Trophoblast cell (in vitro differentiated cells and primary cell): ENCODE measurements around the gene SERPINA1.

Experiments
- DNase-seq, 2 donors: peaks; one replicate each; pipeline ENCODE4 v3.0.0-alpha.2; 2016
- H2AFZ ChIP-seq: 2 replicates; pipeline ENCODE4 v1.6.1; 2013; ENCODE audit warnings: low read length, moderate library complexity, mild to moderate bottlenecking; ENCODE audit not compliant: insufficient read depth, poor library complexity
- H2AK5ac ChIP-seq: 2 replicates; pipeline ENCODE4 v1.6.1; 2013; ENCODE audit warnings: mild to moderate bottlenecking, low read length
- H2BK120ac ChIP-seq: 2 replicates; pipeline ENCODE4 v1.6.1; 2013; ENCODE audit warnings: low read length, mild to moderate bottlenecking, moderate library complexity; ENCODE audit not compliant: insufficient read depth, poor library complexity
- H2BK12ac ChIP-seq: 2 replicates; pipeline ENCODE4 v1.6.1; 2013; ENCODE audit warnings: mild to moderate bottlenecking, low read length, moderate library complexity
- H2BK5ac ChIP-seq: 2 replicates; pipeline ENCODE4 v1.6.1; 2013; ENCODE audit warnings: low read length, low read depth, moderate library complexity, mild to moderate bottlenecking; ENCODE audit not compliant: poor library complexity
- H3K14ac ChIP-seq: 2 replicates; pipeline ENCODE4 v1.6.1; 2013; ENCODE audit warnings: mild to moderate bottlenecking, low read length
- H3K18ac ChIP-seq: 2 replicates; pipeline ENCODE4 v1.6.1; 2013; ENCODE audit warnings: mild to moderate bottlenecking, low read length
- H3K23ac ChIP-seq: 2 replicates; pipeline ENCODE4 v1.6.1; 2013; ENCODE audit warnings: low read length
- H3K27ac ChIP-seq: 2 replicates; pipeline ENCODE4 v1.5.1; 2013; ENCODE audit warnings: low read depth, mild to moderate bottlenecking, inconsistent platforms, low read length, moderate library complexity
- H3K27me3 ChIP-seq: 2 replicates; pipeline ENCODE4 v1.6.1; 2013; ENCODE audit warnings: inconsistent platforms, mild to moderate bottlenecking, low read length, moderate library complexity; ENCODE audit not compliant: insufficient read depth
- H3K36me3 ChIP-seq, 2 experiments: 1 replicate in 1 of 2; 2 replicates in 1 of 2; pipeline ENCODE4 v1.6.1; 2013; ENCODE audit warnings: low read length in 2 of 2, mild to moderate bottlenecking in 2 of 2, moderate library complexity in 1 of 2; ENCODE audit not compliant: insufficient read depth in 2 of 2, control insufficient read depth in 1 of 2
- H3K4ac ChIP-seq: 2 replicates; pipeline ENCODE4 v1.6.1; 2013; ENCODE audit warnings: low read depth, mild to moderate bottlenecking, low read length, moderate library complexity
- H3K4me1 ChIP-seq, 2 experiments: 1 replicate in 1 of 2; 2 replicates in 1 of 2; pipeline ENCODE4 v1.6.1; 2013; ENCODE audit warnings: low read length in 2 of 2, mild to moderate bottlenecking in 2 of 2, moderate library complexity in 1 of 2; ENCODE audit not compliant: insufficient read depth in 2 of 2, control insufficient read depth in 1 of 2
- H3K4me2 ChIP-seq: 2 replicates; pipeline ENCODE4 v1.6.1; 2013; ENCODE audit warnings: inconsistent platforms, mild to moderate bottlenecking, low read length, moderate library complexity
- H3K4me3 ChIP-seq: 2 replicates; pipeline ENCODE4 v1.5.1; 2013; ENCODE audit warnings: mild to moderate bottlenecking, low read depth, low read length, inconsistent platforms
- H3K79me1 ChIP-seq: one replicate; pipeline ENCODE4 v1.6.1; 2013; ENCODE audit warnings: low read length
- H3K79me2 ChIP-seq: 2 replicates; pipeline ENCODE4 v1.6.1; 2013; ENCODE audit warnings: low read length, mild to moderate bottlenecking; ENCODE audit not compliant: control insufficient read depth, insufficient read depth, poor library complexity
- H3K9ac ChIP-seq: 2 replicates; pipeline ENCODE4 v1.6.1; 2013; ENCODE audit warnings: mild to moderate bottlenecking, low read length
- H3K9me3 ChIP-seq: 2 replicates; pipeline ENCODE4 v1.6.1; 2013; ENCODE audit warnings: low read depth, mild to moderate bottlenecking, control low read depth, inconsistent platforms, low read length; ENCODE audit not compliant: insufficient read depth
- H4K12ac ChIP-seq: 2 replicates; pipeline ENCODE4 v1.6.1; 2013; ENCODE audit warnings: low read depth, mild to moderate bottlenecking, low read length, moderate library complexity
- H4K8ac ChIP-seq: 2 replicates; pipeline ENCODE4 v1.6.1; 2013; ENCODE audit warnings: low read depth, mild to moderate bottlenecking, low read length, moderate library complexity
- H4K91ac ChIP-seq: one replicate; pipeline ENCODE4 v1.6.1; 2013; ENCODE audit warnings: low read depth, mild to moderate bottlenecking, low read length, moderate library complexity
- WGBS: extraction: QIAGEN DNeasy Blood & Tissue Kit; methylation state at CpG from one replicate; pipeline ENCODE4 v1.1.7; 2013; ENCODE audit warnings: missing lambda C conversion rate; ENCODE audit not compliant: insufficient read length, insufficient coverage; ENCODE audit errors: extremely low coverage; 5-methylcytosine and 5-hydroxymethylcytosine counted together

SERPINA1 gene

GRCh38 chr14:94385553-94386057 lies 2.8 kb downstream of the SERPINA1 start:
- H2BK12ac ChIP-seq = no peak overlapping the region
- no peaks in the 10 kb centered on the region for H3K9me3 ChIP-seq
- no peak overlapping the region for H3K9ac ChIP-seq
- no peak overlapping the region for H3K4me2 ChIP-seq
- H3K14ac ChIP-seq = no peak overlapping the region
- H3K4me1 ChIP-seq = no peaks in the 10 kb centered on the region
- H4K91ac ChIP-seq = no peak overlapping the region
- H3K18ac ChIP-seq = no peak overlapping the region
- no peak overlapping the region for H2AK5ac ChIP-seq
- H4K12ac ChIP-seq = no peak overlapping the region
- no peak overlapping the region for H2AFZ ChIP-seq
- no peaks in the 10 kb centered on the region for H3K79me2 ChIP-seq
- H3K36me3 ChIP-seq = no peaks in the 10 kb centered on the region
- DNase-seq = no peak
- no peaks in the 10 kb centered on the region for H3K79me1 ChIP-seq
- H3K4ac ChIP-seq = no peak overlapping the region
- H4K8ac ChIP-seq = no peak overlapping the region
- H3K4me3 ChIP-seq = no peak overlapping the region
- H3K27ac ChIP-seq = no peak overlapping the region
- WGBS = no CpG with 5 or more reads among the region's 3 CpGs
- no peak overlapping the region for H2BK5ac ChIP-seq
- H3K27me3 ChIP-seq = no peaks in the 10 kb centered on the region
- H3K23ac ChIP-seq = no peak overlapping the region
- H2BK120ac ChIP-seq = no peak overlapping the region

GRCh38 chr14:94384342-94384741 lies 4.1 kb downstream of the SERPINA1 start:
- Histone ChIP-seq H4K8ac (no peak overlapping the region), H3K18ac (no peak overlapping the region), H3K36me3 (no peaks in the 10 kb centered on the region), H3K4me3 (no peak overlapping the region), H2BK5ac (no peak overlapping the region), H2AFZ (no peak overlapping the region), H4K12ac (no peak overlapping the region), H3K9me3 (no peaks in the 10 kb centered on the region), H3K27me3 (no peaks in the 10 kb centered on the region), H3K4me1 (no peaks in the 10 kb centered on the region), H3K27ac (no peak overlapping the region), H3K79me1 (no peaks in the 10 kb centered on the region), H3K23ac (no peak overlapping the region), H3K14ac (no peak overlapping the region), H3K4me2 (no peak overlapping the region), H3K79me2 (no peaks in the 10 kb centered on the region), H2BK120ac (no peak overlapping the region), H2BK12ac (no peak overlapping the region), H3K9ac (no peak overlapping the region), H3K4ac (no peak overlapping the region), H2AK5ac (no peak overlapping the region), H4K91ac (no peak overlapping the region)
- WGBS = no CpG with 5 or more reads among the region's 7 CpGs
- DNase-seq = no peak

GRCh38 chr14:94383777-94384176 lies 4.6 kb downstream of the SERPINA1 start:
- Histone ChIP-seq H3K27me3 (no peaks in the 10 kb centered on the region), H3K36me3 (no peaks in the 10 kb centered on the region), H4K12ac (no peak overlapping the region), H3K4me2 (no peak overlapping the region), H4K8ac (no peak overlapping the region), H3K79me2 (no peaks in the 10 kb centered on the region), H3K4me1 (no peaks in the 10 kb centered on the region), H3K27ac (no peak overlapping the region), H3K14ac (no peak overlapping the region), H3K79me1 (no peaks in the 10 kb centered on the region), H2AK5ac (no peak overlapping the region), H2BK12ac (no peak overlapping the region), H3K4ac (no peak overlapping the region), H3K23ac (no peak overlapping the region), H2AFZ (no peak overlapping the region), H3K9ac (no peak overlapping the region), H3K9me3 (no peaks in the 10 kb centered on the region), H3K4me3 (no peak overlapping the region), H3K18ac (no peak overlapping the region), H2BK120ac (no peak overlapping the region), H4K91ac (no peak overlapping the region), H2BK5ac (no peak overlapping the region)
- no CpG with 5 or more reads among the region's 3 CpGs for WGBS
- no peak for DNase-seq

- H3K4ac ChIP-seq = no peak overlapping the region
- no peak overlapping the region for H2AK5ac ChIP-seq
- no peaks in the 10 kb centered on the region for H3K79me2 ChIP-seq
- H2BK120ac ChIP-seq = no peak overlapping the region
- H4K12ac ChIP-seq = no peak overlapping the region
- H3K23ac ChIP-seq = no peak overlapping the region
- no CpG with 5 or more reads among the region's 18 CpGs for WGBS
- H3K18ac ChIP-seq = no peak overlapping the region
- no peak overlapping the region for H2AFZ ChIP-seq
- H4K8ac ChIP-seq = no peak overlapping the region
- no peak overlapping the region for H2BK5ac ChIP-seq
- H3K79me1 ChIP-seq = no peaks in the 10 kb centered on the region
- no peaks in the 10 kb centered on the region for H3K36me3 ChIP-seq
- H3K9me3 ChIP-seq = no peaks in the 10 kb centered on the region
- H3K9ac ChIP-seq = no peak overlapping the region
- H3K4me3 ChIP-seq = peak overlapping the region; percentile 18
- no peak overlapping the region for H4K91ac ChIP-seq
- H3K27ac ChIP-seq = no peak overlapping the region
- no peak overlapping the region for H3K4me2 ChIP-seq
- no peaks in the 10 kb centered on the region for H3K27me3 ChIP-seq
- H3K4me1 ChIP-seq = no peaks in the 10 kb centered on the region
- no peak for DNase-seq
- H3K14ac ChIP-seq = no peak overlapping the region
- no peak overlapping the region for H2BK12ac ChIP-seq
Measured at GRCh38 chr14:94382716-94383596, 5.4 kb downstream of the SERPINA1 start.
